Measurements from ENCODE around the gene ALDH1A1. TPM values are rescaled to one million over a fixed set of nuclear protein-coding genes. Genes with fewer than 3 reads are reported as not detected.
"Not testable (repeated sequence)": the region's sequence is repeated elsewhere in the genome, so short reads cannot be mapped to it uniquely, and the experiment has no call there.

The ALDH1A1 gene
- total RNA-seq, 1 donor from 2014 or later = 10.9 TPM

- Mint-ChIP-seq H3K4me1 (peaks cover 37% of the 10 kb centered on the region), H3K4me3 (no peak overlapping the region), H3K36me3 (no peaks in the 10 kb centered on the region), H3K9me3 (no peaks in the 10 kb centered on the region), H3K27ac (no peak overlapping the region), H3K27me3 (ENCODE audit: low read depth) (peaks cover 5% of the 10 kb centered on the region)
- TF ChIP-seq CTCF (IDR thresholded peaks at IDR 0.05; ENCODE audit: unreplicated experiment) = no peak
- no peak for DNase-seq (ENCODE audit: low spot score in 2 of 2, unreplicated experiment in 2 of 2)
Observed at GRCh38 chr9:72943844-72944462, 8.9 kb downstream of the ALDH1A1 start.

GRCh38 chr9:72942451-72942850 lies 10.4 kb downstream of the ALDH1A1 start:
- no peaks in the 10 kb centered on the region for H3K9me3 Mint-ChIP-seq
- no peaks in the 10 kb centered on the region for H3K36me3 Mint-ChIP-seq
- no peaks in the 10 kb centered on the region for H3K27me3 Mint-ChIP-seq (ENCODE audit: low read depth)
- no peak overlapping the region for H3K27ac Mint-ChIP-seq
- H3K4me3 Mint-ChIP-seq = no peak overlapping the region
- H3K4me1 Mint-ChIP-seq = peaks cover 37% of the 10 kb centered on the region
- no peak for TF ChIP-seq CTCF (IDR thresholded peaks at IDR 0.05; ENCODE audit: unreplicated experiment)
- no peak for DNase-seq (ENCODE audit: low spot score in 2 of 2, unreplicated experiment in 2 of 2)

GRCh38 chr9:72939581-72939980 lies 13.3 kb downstream of the ALDH1A1 start:
- not testable (repeated sequence) for H3K4me3 Mint-ChIP-seq; H3K9me3 Mint-ChIP-seq; H3K36me3 Mint-ChIP-seq; DNase-seq (ENCODE audit: low spot score in 2 of 2, unreplicated experiment in 2 of 2); H3K27me3 Mint-ChIP-seq (ENCODE audit: low read depth); H3K27ac Mint-ChIP-seq
- peaks cover 17% of the 10 kb centered on the region for H3K4me1 Mint-ChIP-seq

GRCh38 chr9:72937545-72937944 lies 15.3 kb downstream of the ALDH1A1 start:
- Mint-ChIP-seq H3K27me3 (ENCODE audit: low read depth) (no peaks in the 10 kb centered on the region), H3K4me3 (no peak overlapping the region), H3K27ac (no peak overlapping the region), H3K36me3 (no peaks in the 10 kb centered on the region), H3K4me1 (peaks cover 8% of the 10 kb centered on the region), H3K9me3 (peaks cover 7% of the 10 kb centered on the region)
- no peak for TF ChIP-seq CTCF (IDR thresholded peaks at IDR 0.05; ENCODE audit: unreplicated experiment)
- DNase-seq (ENCODE audit: low spot score in 2 of 2, unreplicated experiment in 2 of 2) = no peak

GRCh38 chr9:72936679-72937078 lies 16.2 kb downstream of the ALDH1A1 start:
- no peak for TF ChIP-seq CTCF (IDR thresholded peaks at IDR 0.05; ENCODE audit: unreplicated experiment)
- Mint-ChIP-seq H3K4me1 (peaks cover 4% of the 10 kb centered on the region), H3K4me3 (no peak overlapping the region), H3K36me3 (no peaks in the 10 kb centered on the region), H3K27me3 (ENCODE audit: low read depth) (no peaks in the 10 kb centered on the region), H3K9me3 (peaks cover 7% of the 10 kb centered on the region), H3K27ac (no peak overlapping the region)
- DNase-seq (ENCODE audit: low spot score in 2 of 2, unreplicated experiment in 2 of 2) = no peak

- no peak for TF ChIP-seq CTCF (IDR thresholded peaks at IDR 0.05; ENCODE audit: unreplicated experiment)
- Mint-ChIP-seq H3K36me3 (no peaks in the 10 kb centered on the region), H3K4me3 (no peak overlapping the region), H3K4me1 (peaks cover 4% of the 10 kb centered on the region), H3K9me3 (peaks cover 7% of the 10 kb centered on the region), H3K27me3 (ENCODE audit: low read depth) (no peaks in the 10 kb centered on the region), H3K27ac (no peak overlapping the region)
- no peak for DNase-seq (ENCODE audit: low spot score in 2 of 2, unreplicated experiment in 2 of 2)
Observed at GRCh38 chr9:72936266-72936665, 16.6 kb downstream of the ALDH1A1 start.

Data from mesothelial cell of epicardium (in vitro differentiated cells).